ENCODE measurements around the gene ARV1. TPM values are rescaled to one million over a fixed set of nuclear protein-coding genes. Genes with fewer than 3 reads are reported as not detected.

The ARV1 gene
- total RNA-seq, 1 experiment from 2014 or later, result 8.0 TPM

DNA sequence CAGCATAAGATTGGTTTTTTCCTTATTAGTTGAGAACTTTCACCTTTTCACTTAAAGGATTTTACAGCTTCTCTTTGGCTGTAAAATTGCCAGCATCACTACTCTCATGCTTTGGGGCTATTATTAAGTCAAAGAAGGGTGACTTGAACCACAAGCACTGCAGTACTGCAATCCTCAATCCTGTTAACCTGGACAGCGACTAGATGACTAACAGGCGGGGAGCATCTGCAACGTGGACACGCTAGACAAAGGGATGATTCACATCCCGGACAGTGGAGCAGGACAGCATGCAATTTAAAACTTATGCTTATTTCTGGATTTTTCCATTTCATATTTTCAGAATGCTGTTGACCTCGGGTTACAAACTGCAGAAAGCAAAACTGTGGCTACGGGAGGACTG lies 8.1 kb downstream of the ARV1 start:
- Histone ChIP-seq H3K27me3 (ENCODE audit: insufficient read depth, low read length) (peaks cover 51% of the 10 kb centered on the region), H4K91ac (ENCODE audit: insufficient read length, low read depth, low read length) (no peak overlapping the region), H2BK5ac (ENCODE audit: insufficient read length, low read length) (no peak overlapping the region), H3K4me2 (ENCODE audit: insufficient read depth, insufficient read length, low read length) (no peak overlapping the region), H4K20me1 (ENCODE audit: control insufficient read depth, insufficient read depth, insufficient read length) (no peaks in the 10 kb centered on the region), H3K4ac (ENCODE audit: low read depth, low read length) (no peak overlapping the region), H3K79me2 (ENCODE audit: insufficient read depth, low read length) (no peaks in the 10 kb centered on the region), H2BK120ac (ENCODE audit: low read depth, low read length, poor library complexity, severe bottlenecking) (no peak overlapping the region), H3K14ac (ENCODE audit: insufficient read depth, low read length) (no peak overlapping the region), H3K23ac (ENCODE audit: insufficient read length, low read depth, low read length) (no peak overlapping the region), H3K18ac (ENCODE audit: insufficient read length, low read depth, low read length) (no peak overlapping the region), H3T11ph (ENCODE audit: low read length) (no peak overlapping the region), H3K9ac (ENCODE audit: extremely low read depth, insufficient read length, low read length) (no peak overlapping the region), H2BK20ac (ENCODE audit: low read depth, low read length, poor library complexity, severe bottlenecking) (no peak overlapping the region), H3K4me1 (ENCODE audit: insufficient read depth, low read length) (0 out of 2 replicates have a peak, but pooled peaks cover 2% of the 10 kb centered on the region), H3K79me1 (ENCODE audit: insufficient read depth, low read depth, low read length, poor library complexity, severe bottlenecking) (no peaks in the 10 kb centered on the region), H4K8ac (replicated peaks; ENCODE audit: insufficient read length, low read depth, low read length) (no peak overlapping the region), H2AK5ac (ENCODE audit: insufficient read length, low read length) (no peak overlapping the region), H3K27ac (ENCODE audit: insufficient read length, low read depth, low read length) (no peak overlapping the region), H3K56ac (ENCODE audit: insufficient read length, low read depth, low read length) (no peak overlapping the region), H2BK12ac (ENCODE audit: insufficient read length, low read depth, low read length) (no peak overlapping the region), H3K9me3 (ENCODE audit: control insufficient read depth, low read depth, low read length) (no peaks in the 10 kb centered on the region), H2BK15ac (ENCODE audit: low read depth, low read length) (no peak overlapping the region), H2AFZ (ENCODE audit: low read length) (no peak overlapping the region), H4K5ac (ENCODE audit: insufficient read length, low read depth, low read length) (no peak overlapping the region), H3K23me2 (ENCODE audit: insufficient read length, low read depth, low read length, poor library complexity, severe bottlenecking) (no peaks in the 10 kb centered on the region)
- H3K27me3 Mint-ChIP-seq (ENCODE audit: low read depth), result peaks cover 28% of the 10 kb centered on the region
- no CpG with 5 or more reads among the region's 7 CpGs for WGBS (ENCODE audit: extremely low coverage, insufficient read length, low lambda C conversion rate)
- peaks cover 2 to 12% (median 5%) of the 10 kb centered on the region in 3 experiments; a peak in 4 of 7 replicates for H3K36me3 Mint-ChIP-seq (ENCODE audit: insufficient read depth in 1 of 3, low read depth in 3 of 3)
- DNase-seq, result no peak
- no peaks in the 10 kb centered on the region; a peak in 1 of 5 replicates for H3K9me3 Mint-ChIP-seq
- H3K4me3 Mint-ChIP-seq, result no peak overlapping the region
- no peak for TF ChIP-seq CTCF (conservative IDR thresholded peaks at IDR 0.05)
- no peak overlapping the region for H3K27ac Mint-ChIP-seq
- peaks cover 14 to 24% of the 10 kb centered on the region in 2 experiments for H3K4me1 Mint-ChIP-seq
